Hepatocyte (in vitro differentiated cells): ENCODE results near the gene ZNF80. TPM values are rescaled to one million over a fixed set of nuclear protein-coding genes. Genes with fewer than 3 reads are reported as not detected.

Source experiments
- DNase-seq: peaks from one replicate; pipeline ENCODE4 v3.0.0-alpha.2; 2016; ENCODE audit warnings: low spot score
- H2AFZ ChIP-seq: fragments of 200-600 bp; sonication (generic); 2 replicates; pipeline ENCODE4 v1.6.0; 2016; ENCODE audit warnings: antibody characterized with exemption, mild to moderate bottlenecking
- H3K27ac ChIP-seq: fragments of 200-600 bp; sonication (generic); 2 replicates; pipeline ENCODE4 v1.5.1; 2016; ENCODE audit warnings: mild to moderate bottlenecking
- H3K27me3 ChIP-seq: fragments of 200-600 bp; sonication (generic); 2 replicates; pipeline ENCODE4 v1.6.1; 2016
- H3K36me3 ChIP-seq: fragments of 200-600 bp; sonication (generic); replicated peaks from 2 replicates; pipeline ENCODE4 v1.5.1; 2016; ENCODE audit warnings: low read depth; ENCODE audit not compliant: insufficient read depth
- H3K4me1 ChIP-seq: fragments of 200-600 bp; sonication (generic); 2 replicates; pipeline ENCODE4 v1.5.1; 2016; ENCODE audit warnings: mild to moderate bottlenecking, moderate library complexity; ENCODE audit not compliant: insufficient read depth
- H3K4me2 ChIP-seq: fragments of 200-600 bp; sonication (generic); 2 replicates; pipeline ENCODE4 v1.6.0; 2016
- H3K4me3 ChIP-seq: fragments of 200-600 bp; sonication (generic); 2 replicates; pipeline ENCODE4 v1.5.1; 2016; ENCODE audit warnings: mild to moderate bottlenecking
- H3K79me2 ChIP-seq: fragments of 200-600 bp; sonication (generic); 2 replicates; pipeline ENCODE4 v1.6.0; 2017; ENCODE audit warnings: mild to moderate bottlenecking
- H3K9me2 ChIP-seq: fragments of 200-600 bp; sonication (generic); replicated peaks from 2 replicates; pipeline ENCODE4 v1.6.0; 2017; ENCODE audit warnings: mild to moderate bottlenecking; ENCODE audit not compliant: insufficient read depth
- H3K9me3 ChIP-seq: fragments of 200-600 bp; sonication (generic); 2 replicates; pipeline ENCODE4 v1.5.1; 2016; ENCODE audit warnings: low read depth, mild to moderate bottlenecking
- H4K20me1 ChIP-seq: fragments of 200-600 bp; sonication (generic); 2 replicates; pipeline ENCODE4 v1.6.0; 2016; ENCODE audit warnings: mild to moderate bottlenecking; ENCODE audit not compliant: insufficient read depth, poor library complexity, severe bottlenecking
- EZH2 ChIP-seq: fragments of 200-600 bp; sonication (generic); IDR thresholded peaks from 2 replicates; pipeline ENCODE4 v1.6.1; 2016; ENCODE audit warnings: antibody characterized with exemption, mild to moderate bottlenecking, borderline replicate concordance
- EZH2phosphoT487 ChIP-seq: fragments of 200-600 bp; sonication (generic); IDR thresholded peaks from one replicate; pipeline ENCODE4 v1.6.1; 2018; ENCODE audit warnings: antibody characterized with exemption, mild to moderate bottlenecking, low read depth, moderate library complexity; ENCODE audit not compliant: unreplicated experiment, severe bottlenecking
- WGBS: methylation state at CpG from one replicate; pipeline ENCODE4 v1.1.6; 2016; ENCODE audit warnings: low lambda C conversion rate; ENCODE audit errors: missing lambda C conversion rate; 5-methylcytosine and 5-hydroxymethylcytosine counted together
- polyA plus RNA-seq: library from polyadenylated mRNA; unstranded; fragments of >200 nt; fragmentation: Nextera tagmentation; extraction: Ambion mirVana; gene quantifications from 2 replicates; pipeline ENCODE4 v1.2.1, GENCODE V29; 2016
- total RNA-seq: library from RNA; depleted of rRNA; stranded (reverse); fragments of >200 nt; gene quantifications from 2 replicates; pipeline ENCODE4 v1.2.3, GENCODE V29; 2014
- TF ChIP-seq, protein P1 (sequence below): fragments of 200-600 bp; sonication (generic); IDR thresholded peaks from 2 replicates; pipeline ENCODE4 v1.5.1; 2016; ENCODE audit warnings: antibody characterized with exemption, mild to moderate bottlenecking; ENCODE audit not compliant: poor library complexity

Gene ZNF80
- total and polyA plus RNA-seq, 2 experiments from 2014 or later: not detected

DNA sequence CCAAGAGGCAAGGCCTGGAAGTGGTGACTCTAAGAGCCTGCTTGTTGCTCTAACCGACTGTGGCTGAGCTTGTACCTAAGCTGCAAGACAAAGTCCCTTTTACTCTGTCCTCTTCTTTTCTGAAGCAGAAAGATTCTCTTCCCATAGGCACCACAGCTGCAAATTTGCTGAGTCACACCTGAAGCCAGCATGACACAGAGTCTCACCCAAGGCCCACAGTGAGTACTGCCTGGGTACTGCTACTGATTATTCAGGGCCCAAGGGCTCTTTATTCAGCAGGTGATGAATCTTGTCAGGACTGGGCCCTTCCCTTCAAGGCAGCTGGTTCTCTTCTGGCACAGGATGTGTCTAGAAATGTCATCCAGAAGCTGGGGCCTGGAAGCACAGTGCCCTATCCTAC is 37.6 kb upstream of the ZNF80 start:
- no peaks in the 10 kb centered on the region for H3K9me2 ChIP-seq
- H3K27ac ChIP-seq: no peak overlapping the region
- 88% methylated on average over 1 of the region's 1 CpG for WGBS
- TF ChIP-seq, protein P1, sequence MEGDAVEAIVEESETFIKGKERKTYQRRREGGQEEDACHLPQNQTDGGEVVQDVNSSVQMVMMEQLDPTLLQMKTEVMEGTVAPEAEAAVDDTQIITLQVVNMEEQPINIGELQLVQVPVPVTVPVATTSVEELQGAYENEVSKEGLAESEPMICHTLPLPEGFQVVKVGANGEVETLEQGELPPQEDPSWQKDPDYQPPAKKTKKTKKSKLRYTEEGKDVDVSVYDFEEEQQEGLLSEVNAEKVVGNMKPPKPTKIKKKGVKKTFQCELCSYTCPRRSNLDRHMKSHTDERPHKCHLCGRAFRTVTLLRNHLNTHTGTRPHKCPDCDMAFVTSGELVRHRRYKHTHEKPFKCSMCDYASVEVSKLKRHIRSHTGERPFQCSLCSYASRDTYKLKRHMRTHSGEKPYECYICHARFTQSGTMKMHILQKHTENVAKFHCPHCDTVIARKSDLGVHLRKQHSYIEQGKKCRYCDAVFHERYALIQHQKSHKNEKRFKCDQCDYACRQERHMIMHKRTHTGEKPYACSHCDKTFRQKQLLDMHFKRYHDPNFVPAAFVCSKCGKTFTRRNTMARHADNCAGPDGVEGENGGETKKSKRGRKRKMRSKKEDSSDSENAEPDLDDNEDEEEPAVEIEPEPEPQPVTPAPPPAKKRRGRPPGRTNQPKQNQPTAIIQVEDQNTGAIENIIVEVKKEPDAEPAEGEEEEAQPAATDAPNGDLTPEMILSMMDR: no peak
- TF ChIP-seq EZH2phosphoT487 (no peak), EZH2 (no peak)
- no peak overlapping the region for H3K4me2 ChIP-seq
- no peaks in the 10 kb centered on the region for H3K4me1 ChIP-seq
- H3K27me3 ChIP-seq: no peaks in the 10 kb centered on the region
- no peak overlapping the region for H3K4me3 ChIP-seq
- no peaks in the 10 kb centered on the region for H3K9me3 ChIP-seq
- H4K20me1 ChIP-seq: no peaks in the 10 kb centered on the region
- H2AFZ ChIP-seq: no peak overlapping the region
- DNase-seq: no peak
- no peaks in the 10 kb centered on the region for H3K36me3 ChIP-seq
- no peaks in the 10 kb centered on the region for H3K79me2 ChIP-seq

DNA sequence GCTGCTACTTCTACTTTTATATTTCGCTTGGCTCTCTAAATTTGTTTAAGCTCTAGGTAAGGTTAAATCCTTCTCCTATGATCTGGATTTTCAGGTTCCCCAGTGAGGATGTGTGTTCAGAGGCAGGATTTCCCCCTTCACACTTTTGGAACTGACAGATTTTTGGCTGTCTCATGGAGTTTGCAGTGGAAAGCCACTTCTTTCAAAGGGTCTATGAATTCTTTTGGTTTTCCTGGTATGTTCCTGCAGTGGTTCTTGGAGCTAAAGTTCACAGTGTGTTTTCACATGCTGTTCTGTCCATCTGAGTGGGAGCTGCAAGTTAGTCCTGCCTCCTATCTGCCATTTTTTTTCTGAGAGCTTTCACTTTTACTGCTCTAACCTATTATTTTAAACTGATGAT is 34.9 kb upstream of the ZNF80 start:
- Histone ChIP-seq H3K4me3 (no peak overlapping the region), H2AFZ (no peak overlapping the region), H4K20me1 (no peaks in the 10 kb centered on the region), H3K9me2 (no peaks in the 10 kb centered on the region), H3K27ac (no peak overlapping the region), H3K9me3 (no peaks in the 10 kb centered on the region), H3K4me2 (no peak overlapping the region), H3K79me2 (no peaks in the 10 kb centered on the region), H3K36me3 (no peaks in the 10 kb centered on the region), H3K27me3 (no peaks in the 10 kb centered on the region), H3K4me1 (no peaks in the 10 kb centered on the region)
- DNase-seq: no peak
- WGBS: 76% methylated on average over 1 of the region's 1 CpG
- no peak for TF ChIP-seq EZH2
- TF ChIP-seq, protein P1: no peak
- no peak for TF ChIP-seq EZH2phosphoT487

DNA sequence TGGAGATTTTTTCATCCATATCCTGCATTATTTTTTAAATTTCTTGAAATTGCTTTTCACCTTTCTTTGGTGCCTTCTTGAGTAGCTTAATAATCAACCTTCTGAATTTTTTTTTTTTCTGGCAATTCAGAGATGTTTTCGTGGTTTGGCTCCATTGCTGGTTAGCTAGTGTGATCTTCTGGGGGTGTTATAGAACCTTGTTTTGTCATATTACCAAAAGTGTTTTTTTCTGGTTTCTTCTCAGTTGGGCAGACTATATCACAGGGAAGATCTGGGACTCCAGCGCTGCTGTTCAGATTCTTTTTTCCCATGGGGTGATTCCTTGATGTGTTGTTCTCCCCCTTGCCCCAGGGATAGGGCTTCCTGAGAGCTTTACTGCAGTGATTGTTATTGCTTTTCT is 32.6 kb upstream of the ZNF80 start:
- 88% methylated on average over 2 of the region's 2 CpGs for WGBS
- H3K79me2 ChIP-seq: no peaks in the 10 kb centered on the region
- no peaks in the 10 kb centered on the region for H3K36me3 ChIP-seq
- H2AFZ ChIP-seq: no peak overlapping the region
- no peak overlapping the region for H3K4me2 ChIP-seq
- H3K27ac ChIP-seq: no peak overlapping the region
- H3K9me2 ChIP-seq: no peaks in the 10 kb centered on the region
- H3K4me1 ChIP-seq: no peaks in the 10 kb centered on the region
- H3K27me3 ChIP-seq: no peaks in the 10 kb centered on the region
- H3K4me3 ChIP-seq: no peak overlapping the region
- TF ChIP-seq EZH2phosphoT487 (no peak), EZH2 (no peak)
- TF ChIP-seq, protein P1: no peak
- no peaks in the 10 kb centered on the region for H3K9me3 ChIP-seq
- DNase-seq: no peak
- H4K20me1 ChIP-seq: no peaks in the 10 kb centered on the region

DNA sequence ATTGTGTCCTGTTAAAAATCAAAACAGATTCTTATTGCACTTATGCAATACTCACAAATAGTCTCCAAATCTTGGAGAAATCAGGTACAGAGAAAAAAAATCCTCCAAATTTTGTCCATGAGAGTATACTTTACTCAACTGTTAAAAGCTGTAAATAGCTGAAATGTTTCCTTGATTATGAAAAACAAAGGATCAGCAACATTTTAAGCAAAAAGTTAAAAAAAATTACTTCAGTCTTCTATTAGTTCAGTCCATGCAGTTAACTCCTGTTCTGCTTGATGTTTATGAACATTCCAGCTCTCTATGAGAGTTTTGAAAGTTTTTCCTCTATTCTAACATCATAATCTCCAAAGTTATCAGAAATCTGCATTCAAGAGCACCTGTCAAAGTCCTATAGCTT is 22.8 kb upstream of the ZNF80 start:
- Histone ChIP-seq H4K20me1 (no peaks in the 10 kb centered on the region), H3K79me2 (no peaks in the 10 kb centered on the region), H3K9me3 (no peaks in the 10 kb centered on the region), H3K4me1 (no peaks in the 10 kb centered on the region), H3K4me3 (no peak overlapping the region), H3K36me3 (no peaks in the 10 kb centered on the region), H3K4me2 (no peak overlapping the region), H3K27ac (no peak overlapping the region), H2AFZ (no peak overlapping the region), H3K27me3 (no peaks in the 10 kb centered on the region), H3K9me2 (no peaks in the 10 kb centered on the region)
- no peak for DNase-seq
- TF ChIP-seq EZH2phosphoT487 (no peak), EZH2 (no peak)
- TF ChIP-seq, protein P1: no peak
